HEK293 (cell line): ENCODE measurements around the gene TANC1.

ENCODE experiments used
- CTCF ChIA-PET: fragments of 350-600 bp; formaldehyde crosslinking; extraction: SDS; loops from one replicate; lab custom pipeline; 2021; ENCODE audit warnings: antibody characterized with exemption; lab: Yijun Ruan, JAX
- POLR2A ChIA-PET: fragments of 300-600 bp; formaldehyde crosslinking; extraction: SDS; loops from one replicate; lab custom pipeline; 2020; ENCODE audit warnings: antibody characterized with exemption, inconsistent platforms; lab: Yijun Ruan, JAX
- H3K27ac ChIP-seq: fragments of 200-500 bp; sonication (Bioruptor generic); 2 replicates; pipeline ENCODE4 v1.5.1; 2014; ENCODE audit warnings: low read depth, low read length, control low read depth, inconsistent platforms; ENCODE audit errors: extremely low read depth
- H3K36me3 ChIP-seq, 2 experiments: fragments of 200-500 bp in 1 of 2; sonication (Bioruptor generic) in 1 of 2; 1 replicate in 1 of 2; 2 replicates in 1 of 2; pipeline ENCODE4 v1.5.1; 2014 to 2017; ENCODE audit warnings: inconsistent platforms in 2 of 2, low read length in 2 of 2; ENCODE audit not compliant: control insufficient read depth in 2 of 2, insufficient read depth in 1 of 2
- H3K4me1 ChIP-seq: fragments of 200-500 bp; sonication (Bioruptor generic); 2 replicates; pipeline ENCODE4 v1.5.1; 2014; ENCODE audit warnings: mild to moderate bottlenecking, low read length, inconsistent platforms; ENCODE audit not compliant: control insufficient read depth, insufficient read depth
- H3K4me3 ChIP-seq: 2 replicates; pipeline ENCODE4 v1.5.1; 2011; ENCODE audit warnings: low read depth, mild to moderate bottlenecking, control low read depth, low read length, moderate library complexity
- H3K9me3 ChIP-seq: fragments of 200-500 bp; sonication (Bioruptor generic); 2 replicates; pipeline ENCODE4 v1.5.1; 2014; ENCODE audit warnings: low read depth, low read length, inconsistent platforms; ENCODE audit not compliant: control insufficient read depth, insufficient read depth
- BCL11B ChIP-seq: fragments of 450-650 bp; formaldehyde crosslinking; IDR thresholded peaks from 2 replicates; pipeline ENCODE4 v1.5.1; 2016; ENCODE audit warnings: low read depth, missing biosample characterization, missing genetic modification characterization
- BCL6B ChIP-seq: fragments of 450-650 bp; formaldehyde crosslinking; IDR thresholded peaks from 2 replicates; pipeline ENCODE4 v1.5.1; 2017; ENCODE audit warnings: missing biosample characterization, missing genetic modification characterization
- EGR2 ChIP-seq: fragments of 450-650 bp; formaldehyde crosslinking; IDR thresholded peaks from 2 replicates; pipeline ENCODE4 v1.5.1; 2016; ENCODE audit warnings: low read depth, missing biosample characterization, missing genetic modification characterization
- GFI1B ChIP-seq: fragments of 450-650 bp; formaldehyde crosslinking; IDR thresholded peaks from 2 replicates; pipeline ENCODE4 v1.5.1; 2016; ENCODE audit warnings: missing biosample characterization, missing genetic modification characterization
- KLF1 ChIP-seq: fragments of 450-650 bp; formaldehyde crosslinking; IDR thresholded peaks from 2 replicates; pipeline ENCODE4 v1.5.1; 2016; ENCODE audit warnings: missing biosample characterization, missing genetic modification characterization
- OSR2 ChIP-seq: fragments of 450-650 bp; formaldehyde crosslinking; IDR thresholded peaks from 2 replicates; pipeline ENCODE4 v1.5.1; 2016; ENCODE audit warnings: missing biosample characterization, missing genetic modification characterization
- OVOL3 ChIP-seq: fragments of 450-650 bp; formaldehyde crosslinking; IDR thresholded peaks from 2 replicates; pipeline ENCODE4 v1.5.1; 2016; ENCODE audit warnings: missing biosample characterization, missing genetic modification characterization
- PRDM2 ChIP-seq: fragments of 450-650 bp; formaldehyde crosslinking; IDR thresholded peaks from 2 replicates; pipeline ENCODE4 v1.5.1; 2016; ENCODE audit warnings: missing biosample characterization, missing genetic modification characterization, borderline replicate concordance
- SP3 ChIP-seq: fragments of 450-650 bp; formaldehyde crosslinking; IDR thresholded peaks from 2 replicates; pipeline ENCODE4 v1.5.1; 2016; ENCODE audit warnings: missing biosample characterization, missing genetic modification characterization
- ZBTB26 ChIP-seq: fragments of 450-650 bp; formaldehyde crosslinking; optimal IDR thresholded peaks from 2 replicates; pipeline ENCODE3; 2016; ENCODE audit warnings: missing biosample characterization, mild to moderate bottlenecking, missing genetic modification characterization
- ZFP69B ChIP-seq: fragments of 450-650 bp; formaldehyde crosslinking; IDR thresholded peaks from 2 replicates; pipeline ENCODE4 v1.5.1; 2016; ENCODE audit warnings: missing biosample characterization, missing genetic modification characterization
- ZNF138 ChIP-seq: fragments of 450-650 bp; formaldehyde crosslinking; IDR thresholded peaks from 2 replicates; pipeline ENCODE4 v1.5.1; 2016; ENCODE audit warnings: missing biosample characterization, missing genetic modification characterization, borderline replicate concordance
- ZNF157 ChIP-seq: fragments of 450-650 bp; formaldehyde crosslinking; IDR thresholded peaks from 2 replicates; pipeline ENCODE4 v1.5.1; 2016; ENCODE audit warnings: missing biosample characterization, missing genetic modification characterization
- ZNF174 ChIP-seq: fragments of 450-650 bp; formaldehyde crosslinking; IDR thresholded peaks from 2 replicates; pipeline ENCODE4 v1.5.0; 2017; ENCODE audit warnings: missing biosample characterization, mild to moderate bottlenecking, missing genetic modification characterization
- ZNF26 ChIP-seq: fragments of 450-650 bp; formaldehyde crosslinking; IDR thresholded peaks from 2 replicates; pipeline ENCODE4 v1.5.1; 2016; ENCODE audit warnings: missing biosample characterization, missing genetic modification characterization
- ZNF341 ChIP-seq: fragments of 450-650 bp; formaldehyde crosslinking; IDR thresholded peaks from 2 replicates; pipeline ENCODE4; 2016; ENCODE audit warnings: low read depth, missing biosample characterization, missing genetic modification characterization
- ZNF518A ChIP-seq: fragments of 450-650 bp; formaldehyde crosslinking; conservative IDR thresholded peaks from 2 replicates; pipeline ENCODE4 v1.5.1; 2016; ENCODE audit warnings: low read depth, missing biosample characterization, missing genetic modification characterization
- ZNF585B ChIP-seq: fragments of 450-650 bp; formaldehyde crosslinking; IDR thresholded peaks from 2 replicates; pipeline ENCODE4 v1.5.1; 2016; ENCODE audit warnings: missing biosample characterization, missing genetic modification characterization
- ZNF639 ChIP-seq: fragments of 450-650 bp; formaldehyde crosslinking; IDR thresholded peaks from 2 replicates; pipeline ENCODE4 v1.5.1; 2016; ENCODE audit warnings: missing biosample characterization, missing genetic modification characterization

TANC1 gene

GRCh38 chr2:159131267-159131913 lies 162.9 kb downstream of the TANC1 start (continued):
- TF ChIP-seq ZNF138 (tag by site-specific recombination) (no peak), ZFP69B (tag by site-specific recombination) (no peak), EGR2 (tag by site-specific recombination) (no peak), GFI1B (tag by site-specific recombination) (no peak), ZNF174 (tag by site-specific recombination) (no peak)

- Histone ChIP-seq H3K27ac (no peak overlapping the region), H3K4me1 (peaks cover 28% of the 10 kb centered on the region), H3K36me3 (no peaks in the 10 kb centered on the region), H3K4me3 (no peak overlapping the region), H3K9me3 (no peaks in the 10 kb centered on the region)
- CTCF ChIA-PET: interaction anchor here (3.1 kb wide), 1 partner anchor 13 kb away, joined by 18 read pairs; no protein-coding TSS in a partner anchor
- POLR2A ChIA-PET: no interaction called here
- TF ChIP-seq ZNF585B (tag by site-specific recombination) (no peak), ZNF26 (tag by site-specific recombination) (no peak), OVOL3 (no peak), ZBTB26 (no peak), OSR2 (tag by site-specific recombination) (no peak), KLF1 (tag by site-specific recombination) (no peak), BCL11B (tag by site-specific recombination) (no peak), ZNF518A (tag by site-specific recombination) (no peak), BCL6B (tag by site-specific recombination) (no peak), ZNF639 (tag by site-specific recombination) (no peak), PRDM2 (tag by site-specific recombination) (no peak), ZNF157 (tag by site-specific recombination) (no peak), SP3 (tag by site-specific recombination) (no peak), ZNF341 (tag by site-specific recombination) (no peak)
These were observed 163.5 kb downstream of the TANC1 start for GRCh38 chr2:159131914-159132281.
